Measurements from ENCODE around the gene PSMB10.

The PSMB10 gene

GRCh38 chr16:67928561-67929364, 7.9 kb downstream of the PSMB10 start:
- no peak overlapping the region for H3K9ac ChIP-seq (ENCODE audit: low read length)
- no peak overlapping the region for H2BK120ac ChIP-seq (ENCODE audit: low read depth, low read length)
- H2AK5ac ChIP-seq (ENCODE audit: low read length, severe bottlenecking): no peak overlapping the region
- H3K27me3 ChIP-seq (ENCODE audit: control insufficient read depth in 1 of 2, insufficient read depth in 1 of 2, low read length in 2 of 2): no peaks in the 10 kb centered on the region
- peaks cover 37% of the 10 kb centered on the region for H3K79me1 ChIP-seq (replicated peaks; ENCODE audit: low read length, poor library complexity, severe bottlenecking)
- no peak overlapping the region for H3K27ac ChIP-seq (ENCODE audit: low read length, poor library complexity, severe bottlenecking)
- no peak overlapping the region for H2BK5ac ChIP-seq (ENCODE audit: low read depth, low read length, poor library complexity, severe bottlenecking)
- no peaks in the 10 kb centered on the region for H3K9me3 ChIP-seq (ENCODE audit: control insufficient read depth, low read length)
- H3K4me3 ChIP-seq (ENCODE audit: insufficient read depth in 1 of 2, low read depth in 1 of 2, low read length in 2 of 2): no peak overlapping the region
- H3K4me2 ChIP-seq (ENCODE audit: low read length, poor library complexity, severe bottlenecking): no peak overlapping the region
- peak overlapping the region; percentile 56 for H4K8ac ChIP-seq (ENCODE audit: low read length)
- no peak overlapping the region for H3K4ac ChIP-seq (ENCODE audit: low read depth in 1 of 2, low read length in 2 of 2)
- no peak overlapping the region for H2AFZ ChIP-seq (ENCODE audit: low read depth, low read length)
- H3K4me1 ChIP-seq (ENCODE audit: control insufficient read depth, insufficient read depth, low read depth, low read length): peaks cover 15% of the 10 kb centered on the region
- no peak overlapping the region for H3K14ac ChIP-seq (ENCODE audit: low read length in 2 of 2)
- no peak overlapping the region for H3K18ac ChIP-seq (ENCODE audit: low read depth in 1 of 2, low read length in 2 of 2)
- H3K36me3 ChIP-seq (ENCODE audit: control insufficient read depth in 1 of 2, insufficient read depth in 2 of 2, low read depth in 1 of 2, low read length in 2 of 2): peaks cover 51 to 68% of the 10 kb centered on the region in 2 experiments
- no peak overlapping the region for H3K23ac ChIP-seq (ENCODE audit: low read length in 2 of 2)
- 47% methylated on average over 15 of the region's 16 CpGs for WGBS
- H2BK12ac ChIP-seq (ENCODE audit: low read length in 2 of 2): peak overlapping the region in 1 of 2 experiments; percentile 11
- H4K91ac ChIP-seq (ENCODE audit: low read length): no peak overlapping the region
- H2BK15ac ChIP-seq (ENCODE audit: low read depth, poor library complexity, severe bottlenecking): no peak overlapping the region
- peak; percentile 65 for DNase-seq

- Histone ChIP-seq H2AFZ (ENCODE audit: low read depth, low read length) (no peak overlapping the region), H3K14ac (ENCODE audit: low read length in 2 of 2) (no peak overlapping the region), H3K36me3 (ENCODE audit: control insufficient read depth in 1 of 2, insufficient read depth in 2 of 2, low read depth in 1 of 2, low read length in 2 of 2) (peaks cover 49 to 71% of the 10 kb centered on the region in 2 experiments), H2AK5ac (ENCODE audit: low read length, severe bottlenecking) (no peak overlapping the region), H3K79me1 (replicated peaks; ENCODE audit: low read length, poor library complexity, severe bottlenecking) (peaks cover 38% of the 10 kb centered on the region), H3K27me3 (ENCODE audit: control insufficient read depth in 1 of 2, insufficient read depth in 1 of 2, low read length in 2 of 2) (no peaks in the 10 kb centered on the region), H3K4me1 (ENCODE audit: control insufficient read depth, insufficient read depth, low read depth, low read length) (peaks cover 13% of the 10 kb centered on the region), H4K8ac (ENCODE audit: low read length) (no peak overlapping the region), H3K27ac (ENCODE audit: low read length, poor library complexity, severe bottlenecking) (no peak overlapping the region), H3K9me3 (ENCODE audit: control insufficient read depth, low read length) (no peaks in the 10 kb centered on the region), H3K4me3 (ENCODE audit: insufficient read depth in 1 of 2, low read depth in 1 of 2, low read length in 2 of 2) (no peak overlapping the region), H3K18ac (ENCODE audit: low read depth in 1 of 2, low read length in 2 of 2) (no peak overlapping the region), H3K9ac (ENCODE audit: low read length) (no peak overlapping the region), H2BK120ac (ENCODE audit: low read depth, low read length) (no peak overlapping the region), H2BK15ac (ENCODE audit: low read depth, poor library complexity, severe bottlenecking) (no peak overlapping the region), H4K91ac (ENCODE audit: low read length) (no peak overlapping the region), H2BK5ac (ENCODE audit: low read depth, low read length, poor library complexity, severe bottlenecking) (no peak overlapping the region), H3K4ac (ENCODE audit: low read depth in 1 of 2, low read length in 2 of 2) (no peak overlapping the region), H3K4me2 (ENCODE audit: low read length, poor library complexity, severe bottlenecking) (no peak overlapping the region), H3K23ac (ENCODE audit: low read length in 2 of 2) (no peak overlapping the region), H2BK12ac (ENCODE audit: low read length in 2 of 2) (no peak overlapping the region)
- no peak for DNase-seq
- 83% methylated on average over 6 of the region's 7 CpGs for WGBS
Observed at GRCh38 chr16:67928147-67928546, 8.5 kb downstream of the PSMB10 start.

- H2BK5ac ChIP-seq (ENCODE audit: low read depth, low read length, poor library complexity, severe bottlenecking): no peak overlapping the region
- no peak overlapping the region for H2AFZ ChIP-seq (ENCODE audit: low read depth, low read length)
- no peak for DNase-seq
Observed at GRCh38 chr16:67927131-67927941, 9.3 kb downstream of the PSMB10 start.

GRCh38 chr16:67926181-67926750, 10.4 kb downstream of the PSMB10 start:
- Histone ChIP-seq H3K9ac (ENCODE audit: low read length) (peak overlapping the region; percentile 8), H3K4me3 (ENCODE audit: insufficient read depth in 1 of 2, low read depth in 1 of 2, low read length in 2 of 2) (no peak overlapping the region), H4K91ac (ENCODE audit: low read length) (no peak overlapping the region), H3K79me1 (replicated peaks; ENCODE audit: low read length, poor library complexity, severe bottlenecking) (peaks cover 46% of the 10 kb centered on the region), H3K14ac (ENCODE audit: low read length in 2 of 2) (no peak overlapping the region), H3K4me1 (ENCODE audit: control insufficient read depth, insufficient read depth, low read depth, low read length) (peaks cover 13% of the 10 kb centered on the region), H3K4me2 (ENCODE audit: low read length, poor library complexity, severe bottlenecking) (no peak overlapping the region), H4K8ac (ENCODE audit: low read length) (no peak overlapping the region), H2BK120ac (ENCODE audit: low read depth, low read length) (no peak overlapping the region), H3K9me3 (ENCODE audit: control insufficient read depth, low read length) (no peaks in the 10 kb centered on the region), H3K36me3 (ENCODE audit: control insufficient read depth in 1 of 2, insufficient read depth in 2 of 2, low read depth in 1 of 2, low read length in 2 of 2) (peaks cover 42 to 63% of the 10 kb centered on the region in 2 experiments), H3K18ac (ENCODE audit: low read depth in 1 of 2, low read length in 2 of 2) (no peak overlapping the region), H2BK5ac (ENCODE audit: low read depth, low read length, poor library complexity, severe bottlenecking) (no peak overlapping the region), H3K27me3 (ENCODE audit: control insufficient read depth in 1 of 2, insufficient read depth in 1 of 2, low read length in 2 of 2) (no peaks in the 10 kb centered on the region), H2AK5ac (ENCODE audit: low read length, severe bottlenecking) (no peak overlapping the region), H2AFZ (ENCODE audit: low read depth, low read length) (no peak overlapping the region), H2BK15ac (ENCODE audit: low read depth, poor library complexity, severe bottlenecking) (no peak overlapping the region), H3K27ac (ENCODE audit: low read length, poor library complexity, severe bottlenecking) (no peak overlapping the region), H2BK12ac (ENCODE audit: low read length in 2 of 2) (no peak overlapping the region), H3K23ac (ENCODE audit: low read length in 2 of 2) (no peak overlapping the region), H3K4ac (ENCODE audit: low read depth in 1 of 2, low read length in 2 of 2) (no peak overlapping the region)
- DNase-seq: no peak
- WGBS: 81% methylated on average over 13 of the region's 13 CpGs

More at GRCh38 chr16:67927131-67927941, 9.3 kb downstream of the PSMB10 start:
- Histone ChIP-seq H3K9me3 (ENCODE audit: control insufficient read depth, low read length) (no peaks in the 10 kb centered on the region), H3K18ac (ENCODE audit: low read depth in 1 of 2, low read length in 2 of 2) (no peak overlapping the region), H3K4me1 (ENCODE audit: control insufficient read depth, insufficient read depth, low read depth, low read length) (peaks cover 13% of the 10 kb centered on the region), H3K14ac (ENCODE audit: low read length in 2 of 2) (no peak overlapping the region), H3K27me3 (ENCODE audit: control insufficient read depth in 1 of 2, insufficient read depth in 1 of 2, low read length in 2 of 2) (no peaks in the 10 kb centered on the region), H2AK5ac (ENCODE audit: low read length, severe bottlenecking) (no peak overlapping the region), H2BK120ac (ENCODE audit: low read depth, low read length) (no peak overlapping the region), H2BK15ac (ENCODE audit: low read depth, poor library complexity, severe bottlenecking) (no peak overlapping the region), H3K4ac (ENCODE audit: low read depth in 1 of 2, low read length in 2 of 2) (no peak overlapping the region), H3K23ac (ENCODE audit: low read length in 2 of 2) (no peak overlapping the region), H2BK12ac (ENCODE audit: low read length in 2 of 2) (no peak overlapping the region), H3K4me3 (ENCODE audit: insufficient read depth in 1 of 2, low read depth in 1 of 2, low read length in 2 of 2) (no peak overlapping the region), H3K9ac (ENCODE audit: low read length) (no peak overlapping the region), H4K91ac (ENCODE audit: low read length) (no peak overlapping the region), H3K4me2 (ENCODE audit: low read length, poor library complexity, severe bottlenecking) (no peak overlapping the region), H3K36me3 (ENCODE audit: control insufficient read depth in 1 of 2, insufficient read depth in 2 of 2, low read depth in 1 of 2, low read length in 2 of 2) (peaks cover 47 to 74% of the 10 kb centered on the region in 2 experiments), H4K8ac (ENCODE audit: low read length) (no peak overlapping the region), H3K79me1 (replicated peaks; ENCODE audit: low read length, poor library complexity, severe bottlenecking) (peaks cover 43% of the 10 kb centered on the region), H3K27ac (ENCODE audit: low read length, poor library complexity, severe bottlenecking) (no peak overlapping the region)
- 94% methylated on average over 22 of the region's 22 CpGs for WGBS

Data from mesenchymal stem cell (in vitro differentiated cells and primary cell).